Stimulated activated CD4-positive, alpha-beta T cell treated with anti-CD3 and anti-CD28 coated beads, Interleukin-1b, Interleukin-23, amount 100 ng/mL, for 24 hours (primary cell): ENCODE data around the gene SMIM36.
"Not testable (repeated sequence)": the region's sequence is repeated elsewhere in the genome, so short reads cannot be mapped to it uniquely, and the experiment has no call there.

Source experiments
- DNase-seq, 4 experiments: peaks; one replicate each; pipeline ENCODE4 v3.0.0-alpha.2; 2020; ENCODE audit warnings: low read depth in 4 of 4, low spot score in 1 of 4

The SMIM36 gene

GRCh38 chr17:55417411-55418268 is 93.6 kb downstream of the SMIM36 start:
- DNase-seq: no peak

- no peak for DNase-seq
Measured at GRCh38 chr17:55416470-55417052, 94.7 kb downstream of the SMIM36 start.

- DNase-seq: no peak
Measured at GRCh38 chr17:55416000-55416399, 95.3 kb downstream of the SMIM36 start.

DNA sequence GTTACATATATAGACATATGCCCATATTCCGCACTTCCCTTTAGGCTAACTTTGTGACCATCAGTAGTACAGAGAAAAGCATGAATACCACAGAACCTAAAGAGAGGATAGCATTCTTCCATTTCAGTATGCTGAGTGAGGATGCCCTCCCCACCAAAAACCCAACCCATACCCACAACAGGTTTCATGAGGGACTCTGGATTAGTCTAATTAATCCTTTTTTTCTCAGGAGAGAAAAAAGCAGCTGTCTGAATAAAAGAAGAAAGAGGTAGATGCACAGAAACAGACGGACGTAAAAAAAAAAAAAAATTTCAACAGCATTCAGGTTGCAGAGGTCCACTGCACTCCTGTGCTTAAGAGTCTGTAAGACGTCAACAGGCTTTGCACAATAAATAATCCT is 96.3 kb downstream of the SMIM36 start:
- DNase-seq: no peak

DNA sequence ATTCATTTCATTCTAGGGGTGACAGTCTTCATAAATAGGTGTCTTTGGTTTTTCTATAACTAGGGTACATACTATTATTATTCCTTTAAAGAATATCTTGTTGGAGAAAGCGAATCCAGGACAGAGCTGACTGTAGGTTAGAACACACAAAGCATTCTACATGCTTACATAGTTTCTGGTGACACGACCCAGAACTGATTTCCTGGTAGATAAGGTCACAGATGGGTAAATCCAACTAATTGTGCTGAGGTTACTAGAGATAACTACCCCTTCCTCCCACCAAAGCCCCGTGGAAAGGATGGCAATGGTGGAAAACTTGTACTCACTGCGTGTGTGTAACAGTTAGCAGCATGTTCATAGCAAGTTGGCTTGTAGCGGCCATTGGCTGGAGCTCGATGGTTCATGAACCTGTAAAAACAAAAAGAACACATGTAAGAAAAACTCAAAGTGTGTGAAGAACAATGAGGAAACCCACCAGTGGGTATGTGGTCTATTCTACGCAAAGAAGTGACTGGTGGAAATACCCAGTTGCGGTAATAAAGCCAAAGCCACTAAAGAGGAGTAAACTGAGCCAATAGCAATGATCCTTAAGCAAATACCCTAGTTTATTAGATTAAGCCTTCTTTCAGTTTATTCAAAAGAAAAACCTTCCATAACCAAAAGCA is 97.3 kb downstream of the SMIM36 start:
- DNase-seq: no peak

DNA sequence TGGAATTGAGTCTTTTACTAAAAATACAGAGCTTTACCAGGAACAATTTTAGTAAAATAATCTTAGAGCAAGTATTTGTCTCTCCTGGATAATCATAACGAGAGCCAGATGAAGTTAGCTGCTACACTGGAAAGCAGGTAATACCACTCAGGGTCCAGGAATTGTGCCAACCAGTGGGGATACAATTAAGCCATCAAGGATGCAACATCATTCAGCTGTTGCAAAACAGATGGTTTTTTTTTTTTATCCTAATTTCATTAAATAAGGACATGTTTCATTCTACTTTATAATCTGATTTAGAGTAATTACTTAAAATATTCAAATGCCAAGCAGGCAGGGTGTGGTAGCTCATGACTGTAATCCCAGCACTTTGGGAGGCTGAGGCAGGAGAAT is 99.8 kb downstream of the SMIM36 start:
- no peak for DNase-seq

DNA sequence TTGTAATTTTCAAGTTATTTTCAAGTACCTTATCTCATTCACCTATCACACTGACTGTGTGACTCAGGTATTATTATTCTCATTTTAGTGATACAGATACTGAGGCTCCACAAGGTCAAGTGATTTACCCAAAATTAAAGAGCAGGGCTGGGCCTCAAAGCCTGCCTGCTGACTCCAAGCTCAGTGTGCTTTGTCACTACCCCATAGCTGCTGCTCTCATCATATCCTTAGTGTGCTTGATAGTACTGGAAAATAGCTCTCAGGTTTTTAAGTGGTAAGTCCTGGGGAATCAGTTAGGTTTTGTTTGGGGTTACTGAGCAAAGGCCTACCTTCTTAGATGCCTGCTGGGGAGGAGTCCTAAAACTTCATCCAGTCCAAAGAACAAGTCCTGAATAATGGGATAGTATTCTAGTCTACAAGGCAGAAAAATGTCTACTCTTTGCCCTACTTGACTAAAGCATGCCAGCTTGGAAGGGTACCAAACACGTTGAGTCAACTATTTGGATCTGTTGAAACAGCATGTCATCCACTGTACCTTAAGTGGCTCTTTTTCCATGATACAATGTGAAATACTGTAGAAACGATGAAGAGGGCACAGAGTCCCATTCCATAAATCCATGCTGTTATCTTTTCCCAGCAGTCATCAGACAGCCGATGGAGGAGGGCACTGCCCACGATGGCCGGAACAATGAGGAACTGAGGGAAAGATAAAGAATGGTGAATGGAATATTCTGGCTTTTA is 100.4 kb downstream of the SMIM36 start:
- DNase-seq: no peak

GRCh38 chr17:55409030-55409800 is 102.0 kb downstream of the SMIM36 start:
- no peak for DNase-seq

DNA sequence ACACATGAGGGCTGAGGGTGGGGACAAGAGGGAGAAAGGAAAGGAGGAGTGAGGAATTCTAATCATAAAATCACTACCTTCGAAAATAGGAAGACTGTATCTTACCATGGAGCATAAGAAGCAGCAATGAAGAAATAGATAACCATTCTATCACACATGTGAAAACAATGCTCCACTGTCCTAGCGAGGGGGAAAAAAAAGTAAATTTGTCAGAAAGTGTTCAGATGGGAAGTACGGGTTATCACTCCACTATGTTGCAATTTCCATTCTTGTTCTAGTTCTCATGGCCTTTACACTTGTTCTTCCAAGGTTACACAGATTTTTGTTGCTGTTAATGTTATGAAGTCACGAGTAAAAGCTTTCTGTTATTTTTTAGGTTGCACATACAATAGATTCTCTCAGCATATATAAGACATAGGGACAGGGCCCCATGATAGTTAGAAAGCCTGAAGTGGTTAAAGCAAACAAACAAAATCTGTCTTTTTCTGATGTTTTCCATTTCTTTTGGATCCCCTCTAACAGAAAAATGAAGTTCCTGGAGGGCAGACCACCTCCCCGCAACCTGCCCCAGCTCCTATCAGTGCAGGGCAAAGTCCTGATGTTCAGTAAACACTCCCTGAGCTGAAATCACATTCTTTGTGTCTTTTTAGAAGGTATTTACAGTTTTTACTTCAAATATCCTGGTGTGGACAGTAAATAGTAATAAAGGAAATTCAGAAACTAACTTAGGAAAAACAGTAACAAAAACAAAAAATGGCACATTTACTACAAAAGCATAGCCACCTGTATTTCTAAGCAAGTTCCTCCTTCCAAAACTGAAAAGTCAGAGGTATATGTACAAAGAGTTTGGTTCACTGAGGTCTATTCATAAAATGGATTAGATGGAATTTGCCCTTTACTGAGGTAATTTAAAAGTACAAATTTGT is 103.3 kb downstream of the SMIM36 start:
- no peak for DNase-seq

DNA sequence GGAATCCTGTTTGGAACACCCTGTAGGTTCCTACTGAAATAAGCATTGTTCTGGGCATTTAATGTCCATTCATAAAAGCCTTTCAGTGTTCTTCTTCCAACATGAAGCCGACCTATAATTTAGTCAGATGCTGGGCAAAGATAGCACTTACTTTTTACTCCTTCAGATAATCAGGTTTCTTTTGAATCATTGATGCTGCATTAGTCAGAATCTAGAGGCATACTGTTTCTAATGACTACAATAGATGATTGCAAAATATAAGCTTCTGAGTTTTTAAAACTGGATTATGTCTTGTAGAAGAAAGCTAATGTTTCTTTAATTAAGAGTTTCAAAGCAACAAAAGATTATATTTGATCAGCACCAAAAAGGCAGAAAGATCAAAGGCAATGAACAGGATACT is 105.7 kb downstream of the SMIM36 start:
- DNase-seq: no peak

DNA sequence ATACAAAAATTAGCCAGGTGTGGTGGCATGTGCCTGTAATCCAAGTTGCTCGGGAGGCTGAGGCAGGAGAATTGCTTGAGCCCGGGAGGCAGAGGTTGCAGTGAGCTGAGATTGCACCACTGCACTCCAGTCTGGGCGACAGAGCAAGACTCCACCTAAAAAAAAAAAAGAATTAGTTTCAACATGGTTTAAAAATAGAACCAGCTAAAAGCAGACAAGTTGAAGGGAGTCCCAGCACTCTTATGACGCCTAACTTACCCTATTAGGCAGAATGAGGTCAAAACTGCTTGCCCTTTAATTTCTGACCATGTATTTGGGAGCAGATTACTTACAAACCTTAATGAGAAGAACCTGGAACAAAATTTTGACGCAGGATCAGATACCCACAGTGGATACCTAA is 107.1 kb downstream of the SMIM36 start:
- not testable (repeated sequence) for DNase-seq

GRCh38 chr17:55402374-55402773 is 108.9 kb downstream of the SMIM36 start:
- DNase-seq: no peak
